Common myeloid progenitor, CD34-positive (primary cell): ENCODE measurements around the gene SCUBE1.

Experiments used
- CTCF ChIA-PET: fragments of 350-600 bp; sonication (Branson Sonifier 250); formaldehyde crosslinking; loops from one replicate; lab custom pipeline; 2021; ENCODE audit warnings: antibody characterized with exemption; lab: Charles Lee
- POLR2A ChIA-PET: fragments of 350-600 bp; sonication (Branson Sonifier 250); formaldehyde crosslinking; loops from one replicate; lab custom pipeline; 2021; ENCODE audit warnings: antibody characterized with exemption; lab: Charles Lee
- DNase-seq, 3 donors: peaks; one replicate each; pipeline versions ENCODE4 v3.0.0 to v3.0.0-alpha.2; 2013
- H3K27ac ChIP-seq, 2 experiments: 1 replicate in 1 of 2; 2 replicates in 1 of 2; pipeline ENCODE4 v1.7.0; 2013; ENCODE audit warnings: inconsistent platforms in 2 of 2, low read length in 2 of 2, mild to moderate bottlenecking in 2 of 2, low read depth in 1 of 2, moderate library complexity in 1 of 2; ENCODE audit not compliant: severe bottlenecking in 2 of 2, insufficient read depth in 1 of 2, poor library complexity in 1 of 2
- H3K27me3 ChIP-seq, 5 experiments: replicated peaks in 2 of 5; 1 replicate in 3 of 5; 2 replicates in 2 of 5; pipeline versions ENCODE4 v1.6.1 to v1.7.0; 2013; ENCODE audit warnings: low read length in 4 of 5, mild to moderate bottlenecking in 2 of 5, moderate library complexity in 2 of 5, inconsistent platforms in 1 of 5; ENCODE audit not compliant: insufficient read depth in 5 of 5, control insufficient read depth in 4 of 5
- H3K36me3 ChIP-seq, 4 experiments: 1 replicate in 2 of 4; 2 replicates in 2 of 4; pipeline versions ENCODE4 v1.6.1 to v1.7.0; 2013; ENCODE audit warnings: low read length in 3 of 4, control low read depth in 1 of 4, mild to moderate bottlenecking in 1 of 4; ENCODE audit not compliant: control insufficient read depth in 4 of 4, insufficient read depth in 4 of 4
- H3K4me1 ChIP-seq, 4 experiments: 1 replicate in 3 of 4; 2 replicates in 1 of 4; pipeline versions ENCODE4 v1.6.1 to v1.7.1; 2013; ENCODE audit warnings: low read length in 3 of 4, mild to moderate bottlenecking in 3 of 4, control low read depth in 1 of 4, inconsistent platforms in 1 of 4, moderate library complexity in 1 of 4; ENCODE audit not compliant: control insufficient read depth in 4 of 4, insufficient read depth in 4 of 4; ENCODE audit errors: control extremely low read depth in 1 of 4
- H3K4me3 ChIP-seq, 7 experiments: 1 replicate in 4 of 7; 2 replicates in 3 of 7; pipeline versions ENCODE4 v1.5.1 to v1.7.0; 2013; ENCODE audit warnings: mild to moderate bottlenecking in 7 of 7, low read length in 6 of 7, moderate library complexity in 6 of 7, inconsistent platforms in 2 of 7, low read depth in 2 of 7, control low read depth in 1 of 7; ENCODE audit not compliant: insufficient read depth in 4 of 7, control insufficient read depth in 1 of 7; ENCODE audit errors: extremely low read depth in 1 of 7
- H3K9me3 ChIP-seq, 5 experiments: 1 replicate in 4 of 5; 2 replicates in 1 of 5; pipeline versions ENCODE4 v1.6.1 to v1.7.1; 2013; ENCODE audit warnings: low read length in 4 of 5, mild to moderate bottlenecking in 2 of 5, inconsistent platforms in 1 of 5, low read depth in 1 of 5, moderate library complexity in 1 of 5; ENCODE audit not compliant: control insufficient read depth in 4 of 5, insufficient read depth in 2 of 5; ENCODE audit errors: control extremely low read depth in 1 of 5
- WGBS: methylation state at CpG from one replicate; pipeline ENCODE4 v1.1.5; 2013; ENCODE audit not compliant: insufficient coverage; 5-methylcytosine and 5-hydroxymethylcytosine counted together

The SCUBE1 gene

GRCh38 chr22:43236411-43237166, 106.6 kb downstream of the SCUBE1 start:
- 84% methylated on average over 10 of the region's 14 CpGs for WGBS
- Histone ChIP-seq H3K9me3 (no peaks in the 10 kb centered on the region), H3K27ac (no peak overlapping the region), H3K27me3 (peaks cover 0 to 2% (median 0%) of the 10 kb centered on the region in 5 experiments), H3K4me3 (no peak overlapping the region), H3K4me1 (peaks cover 0 to 23% (median 12%) of the 10 kb centered on the region in 4 experiments), H3K36me3 (no peaks in the 10 kb centered on the region)
- ChIA-PET POLR2A (interaction anchor here (1.3 kb wide), 1 partner anchor 49 kb away, joined by 3 read pairs; no protein-coding TSS in a partner anchor), CTCF (interaction anchor here (1.0 to 1.1 kb wide), 2 partner anchors 9 to 36 kb away, joined by 3 to 4 read pairs; no protein-coding TSS in a partner anchor)
- peak in 1 of 3 donors; percentile 24 for DNase-seq

DNA sequence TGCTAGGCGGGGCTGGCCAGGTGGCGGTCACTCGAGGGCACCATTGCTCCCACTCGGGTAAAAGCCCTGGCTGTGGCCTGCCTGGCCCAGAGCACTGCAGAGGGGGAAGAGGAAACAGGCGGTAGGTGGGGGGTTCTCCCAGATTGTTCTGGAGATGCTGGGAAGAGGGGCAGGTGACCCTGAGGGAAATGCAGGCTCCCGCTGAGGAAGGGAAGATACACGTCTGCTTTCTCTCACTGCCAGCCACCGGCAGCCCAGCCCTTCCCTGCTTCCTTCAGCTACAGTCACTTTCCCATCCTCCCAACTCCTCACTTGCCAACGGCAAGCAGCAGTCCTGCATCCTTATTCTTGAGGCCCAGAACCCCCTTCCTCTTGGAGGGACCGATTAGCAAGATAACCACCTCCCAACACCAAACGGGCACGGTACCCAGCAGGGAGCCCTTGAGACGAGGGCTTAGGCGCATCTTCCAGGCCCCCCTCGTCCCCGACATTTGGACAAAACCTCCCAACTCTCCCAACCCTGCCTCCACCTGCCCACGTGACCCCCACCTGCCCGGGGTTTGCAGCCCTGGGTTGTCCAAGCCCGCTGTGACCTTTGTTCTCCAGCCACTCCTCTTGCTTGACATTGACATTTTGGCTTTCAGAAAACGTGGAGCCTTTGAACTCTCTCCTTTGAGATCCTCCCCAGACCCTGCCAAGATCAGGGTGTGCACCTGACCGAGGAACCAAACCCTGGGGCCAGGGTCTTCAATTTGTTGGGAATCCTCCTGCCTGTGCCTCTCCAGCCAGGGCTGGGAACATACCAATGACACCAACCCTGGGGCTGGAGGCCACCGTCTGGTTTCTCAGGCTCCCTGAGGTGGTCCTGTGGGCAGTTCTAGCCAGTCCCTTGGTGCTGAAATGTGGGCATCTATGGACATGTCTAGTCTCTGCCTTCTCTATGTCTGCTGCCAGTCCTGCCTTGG, 107.4 kb downstream of the SCUBE1 start:
- no peak for DNase-seq
- peaks cover 0 to 2% (median 0%) of the 10 kb centered on the region in 5 experiments for H3K27me3 ChIP-seq
- CTCF ChIA-PET = interaction anchor here (2.1 to 12.8 kb wide), 4 partner anchors 13 to 153 kb away, joined by 6 to 119 read pairs (median 74); partner anchors contain the start of gene SCUBE1

DNA sequence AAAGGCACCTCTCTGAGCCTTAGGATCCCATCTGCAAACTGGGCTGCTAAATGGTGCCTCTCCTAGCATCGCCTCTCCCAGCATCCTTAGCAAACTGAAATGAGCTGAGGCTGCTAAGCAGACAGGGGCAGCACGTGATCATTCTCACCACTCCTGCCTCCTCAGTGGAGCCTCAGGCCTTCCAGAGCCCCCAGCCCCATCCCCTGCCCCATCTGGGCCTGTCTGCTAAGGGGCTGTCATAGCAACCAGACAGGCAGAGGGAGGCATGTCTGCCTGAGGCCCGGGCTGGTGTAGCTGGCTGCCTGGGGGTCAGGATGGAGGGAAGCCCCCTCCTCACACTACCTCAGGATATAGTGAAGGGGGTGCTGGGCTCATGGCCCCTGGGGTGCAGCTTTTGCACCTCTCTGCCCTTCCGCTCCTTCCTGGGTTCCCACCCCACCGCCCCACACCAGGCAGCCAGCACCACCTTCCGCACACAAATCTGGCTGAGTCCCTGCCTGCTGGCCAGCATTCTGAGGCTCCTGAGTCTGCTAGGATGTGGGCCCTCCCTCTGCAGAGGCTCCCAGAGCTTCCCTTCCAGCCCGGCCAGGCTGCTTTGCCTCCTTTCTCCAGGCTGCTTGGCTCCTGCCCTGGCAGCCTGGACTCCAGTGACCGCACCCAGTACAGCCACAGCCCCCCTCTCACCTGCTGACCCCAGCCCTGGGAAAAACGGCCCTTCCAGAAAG, 108.7 kb downstream of the SCUBE1 start:
- Histone ChIP-seq H3K36me3 (no peaks in the 10 kb centered on the region), H3K4me3 (no peak overlapping the region), H3K4me1 (peaks cover 0 to 32% (median 20%) of the 10 kb centered on the region in 4 experiments), H3K27me3 (peaks cover 0 to 2% (median 0%) of the 10 kb centered on the region in 5 experiments), H3K9me3 (no peaks in the 10 kb centered on the region), H3K27ac (no peak overlapping the region)
- ChIA-PET POLR2A (no interaction called here), CTCF (interaction anchor here (0.9 to 12.8 kb wide), 6 partner anchors 15 to 155 kb away, joined by 3 to 119 read pairs (median 30); partner anchors contain the start of gene SCUBE1)
- 94% methylated on average over 9 of the region's 9 CpGs for WGBS
- DNase-seq = no peak

More for the DNA sequence above, 107.4 kb downstream of the SCUBE1 start:
- Histone ChIP-seq H3K4me3 (no peak overlapping the region), H3K9me3 (no peaks in the 10 kb centered on the region), H3K36me3 (no peaks in the 10 kb centered on the region), H3K27ac (no peak overlapping the region), H3K4me1 (peaks cover 0 to 32% (median 18%) of the 10 kb centered on the region in 4 experiments)
- WGBS = 94% methylated on average over 19 of the region's 22 CpGs
- POLR2A ChIA-PET = interaction anchor here (1.3 kb wide), 1 partner anchor 48 kb away, joined by 3 read pairs; no protein-coding TSS in a partner anchor

GRCh38 chr22:43233529-43233928, 109.6 kb downstream of the SCUBE1 start:
- Histone ChIP-seq H3K27ac (no peak overlapping the region), H3K27me3 (peaks cover 0 to 2% (median 0%) of the 10 kb centered on the region in 5 experiments), H3K36me3 (no peaks in the 10 kb centered on the region), H3K4me3 (no peak overlapping the region), H3K4me1 (peaks cover 0 to 32% (median 20%) of the 10 kb centered on the region in 4 experiments), H3K9me3 (no peaks in the 10 kb centered on the region)
- POLR2A ChIA-PET = interaction anchor here (0.5 kb wide), 1 partner anchor 117 kb away, joined by 3 read pairs; no protein-coding TSS in a partner anchor
- CTCF ChIA-PET = interaction anchor here (1.7 to 12.8 kb wide), 6 partner anchors 15 to 152 kb away, joined by 4 to 119 read pairs (median 64); partner anchors contain the start of gene SCUBE1
- DNase-seq = no peak
- WGBS = 93% methylated on average over 6 of the region's 6 CpGs

- H3K27ac ChIP-seq = no peak overlapping the region
- POLR2A ChIA-PET = interaction anchor here (1.5 to 2.5 kb wide), 2 partner anchors 31 to 114 kb away, joined by 4 to 15 read pairs; no protein-coding TSS in a partner anchor
- CTCF ChIA-PET = interaction anchor here (1.0 to 12.8 kb wide), 21 partner anchors 8 to 249 kb away, joined by 3 to 119 read pairs (median 7); partner anchors contain the start of gene SCUBE1
- H3K27me3 ChIP-seq = peaks cover 0 to 2% (median 0%) of the 10 kb centered on the region in 5 experiments
- no peaks in the 10 kb centered on the region for H3K36me3 ChIP-seq
- no peak overlapping the region for H3K4me3 ChIP-seq
- DNase-seq = no peak
- H3K4me1 ChIP-seq = peaks cover 0 to 26% (median 17%) of the 10 kb centered on the region in 4 experiments
- no peaks in the 10 kb centered on the region for H3K9me3 ChIP-seq
- 95% methylated on average over 6 of the region's 8 CpGs for WGBS
Observed at GRCh38 chr22:43232445-43232844, 110.7 kb downstream of the SCUBE1 start.

GRCh38 chr22:43231724-43232034, 111.5 kb downstream of the SCUBE1 start:
- 82% methylated on average over 8 of the region's 15 CpGs for WGBS
- ChIA-PET POLR2A (interaction anchor here (1.5 to 2.5 kb wide), 2 partner anchors 32 to 114 kb away, joined by 4 to 15 read pairs; no protein-coding TSS in a partner anchor), CTCF (interaction anchor here (0.7 to 12.8 kb wide), 29 partner anchors 9 to 250 kb away, joined by 3 to 119 read pairs (median 6); partner anchors contain the start of genes SCUBE1 and TTLL12)
- H3K4me3 ChIP-seq = no peak overlapping the region
- DNase-seq = no peak
- H3K27ac ChIP-seq = no peak overlapping the region
- peaks cover 0 to 2% (median 0%) of the 10 kb centered on the region in 5 experiments for H3K27me3 ChIP-seq
- no peaks in the 10 kb centered on the region for H3K9me3 ChIP-seq
- H3K4me1 ChIP-seq = peaks cover 0 to 24% (median 17%) of the 10 kb centered on the region in 4 experiments
- no peaks in the 10 kb centered on the region for H3K36me3 ChIP-seq
